LNCAP (cell line): ENCODE results near the gene ADK.

Source experiments
- CTCF ChIP-seq: fragments of 450-650 bp; IDR thresholded peaks from 2 replicates; pipeline ENCODE4 v1.5.1; 2017; ENCODE audit warnings: mild to moderate bottlenecking

The ADK gene

GRCh38 chr10:74544106-74544505, 393.1 kb downstream of the ADK start:
- TF ChIP-seq CTCF = no peak

GRCh38 chr10:74548676-74549075, 397.7 kb downstream of the ADK start:
- TF ChIP-seq CTCF = no peak

GRCh38 chr10:74556072-74556705, 405.2 kb downstream of the ADK start:
- no peak for TF ChIP-seq CTCF

- TF ChIP-seq CTCF = no peak
Observed at GRCh38 chr10:74557098-74557497, 406.1 kb downstream of the ADK start.

GRCh38 chr10:74558403-74558802, 407.4 kb downstream of the ADK start:
- no peak for TF ChIP-seq CTCF

GRCh38 chr10:74558897-74559296, 407.9 kb downstream of the ADK start:
- TF ChIP-seq CTCF = no peak

GRCh38 chr10:74575191-74575720, 424.2 kb downstream of the ADK start:
- TF ChIP-seq CTCF = no peak

- no peak for TF ChIP-seq CTCF
Observed at GRCh38 chr10:74575912-74576311, 424.9 kb downstream of the ADK start.
